Measurements from ENCODE around the gene CUTC. TPM values are rescaled to one million over a fixed set of nuclear protein-coding genes. Genes with fewer than 3 reads are reported as not detected.

The CUTC gene
- total and polyA plus RNA-seq, 2 donors from 2014 or later: 16.5 to 19.1 TPM

- Histone ChIP-seq H3K27me3 (ENCODE audit: control insufficient read depth, insufficient read depth, low read length) (no peaks in the 10 kb centered on the region), H3K27ac (ENCODE audit: low read depth in 2 of 2, low read length in 2 of 2) (no peak overlapping the region), H3K4me3 (ENCODE audit: low read length in 3 of 3) (no peak overlapping the region), H3K4me1 (ENCODE audit: control insufficient read depth in 2 of 3, insufficient read depth in 2 of 3, low read depth in 1 of 3, low read length in 3 of 3) (peaks cover 0 to 15% (median 5%) of the 10 kb centered on the region in 3 donors), H3K36me3 (ENCODE audit: control insufficient read depth in 2 of 3, insufficient read depth in 3 of 3, low read length in 3 of 3) (no peaks in the 10 kb centered on the region), H3K9me3 (ENCODE audit: control insufficient read depth in 2 of 3, insufficient read depth in 1 of 3, low read length in 3 of 3) (no peaks in the 10 kb centered on the region), H3K9ac (ENCODE audit: low read length in 3 of 3) (no peak overlapping the region)
- intact Hi-C loops (cut with DNase I): no loop called here
- TF ChIP-seq, protein P1, sequence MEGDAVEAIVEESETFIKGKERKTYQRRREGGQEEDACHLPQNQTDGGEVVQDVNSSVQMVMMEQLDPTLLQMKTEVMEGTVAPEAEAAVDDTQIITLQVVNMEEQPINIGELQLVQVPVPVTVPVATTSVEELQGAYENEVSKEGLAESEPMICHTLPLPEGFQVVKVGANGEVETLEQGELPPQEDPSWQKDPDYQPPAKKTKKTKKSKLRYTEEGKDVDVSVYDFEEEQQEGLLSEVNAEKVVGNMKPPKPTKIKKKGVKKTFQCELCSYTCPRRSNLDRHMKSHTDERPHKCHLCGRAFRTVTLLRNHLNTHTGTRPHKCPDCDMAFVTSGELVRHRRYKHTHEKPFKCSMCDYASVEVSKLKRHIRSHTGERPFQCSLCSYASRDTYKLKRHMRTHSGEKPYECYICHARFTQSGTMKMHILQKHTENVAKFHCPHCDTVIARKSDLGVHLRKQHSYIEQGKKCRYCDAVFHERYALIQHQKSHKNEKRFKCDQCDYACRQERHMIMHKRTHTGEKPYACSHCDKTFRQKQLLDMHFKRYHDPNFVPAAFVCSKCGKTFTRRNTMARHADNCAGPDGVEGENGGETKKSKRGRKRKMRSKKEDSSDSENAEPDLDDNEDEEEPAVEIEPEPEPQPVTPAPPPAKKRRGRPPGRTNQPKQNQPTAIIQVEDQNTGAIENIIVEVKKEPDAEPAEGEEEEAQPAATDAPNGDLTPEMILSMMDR (IDR thresholded peaks at IDR 0.05; ENCODE audit: borderline replicate concordance, extremely low read depth, insufficient read depth): no peak
- FAIRE-seq: no peak
- DNase-seq: peak in 1 of 5 donors; percentile 16
Observed at GRCh38 chr10:99781734-99782429, 49.8 kb downstream of the CUTC start.

DNA sequence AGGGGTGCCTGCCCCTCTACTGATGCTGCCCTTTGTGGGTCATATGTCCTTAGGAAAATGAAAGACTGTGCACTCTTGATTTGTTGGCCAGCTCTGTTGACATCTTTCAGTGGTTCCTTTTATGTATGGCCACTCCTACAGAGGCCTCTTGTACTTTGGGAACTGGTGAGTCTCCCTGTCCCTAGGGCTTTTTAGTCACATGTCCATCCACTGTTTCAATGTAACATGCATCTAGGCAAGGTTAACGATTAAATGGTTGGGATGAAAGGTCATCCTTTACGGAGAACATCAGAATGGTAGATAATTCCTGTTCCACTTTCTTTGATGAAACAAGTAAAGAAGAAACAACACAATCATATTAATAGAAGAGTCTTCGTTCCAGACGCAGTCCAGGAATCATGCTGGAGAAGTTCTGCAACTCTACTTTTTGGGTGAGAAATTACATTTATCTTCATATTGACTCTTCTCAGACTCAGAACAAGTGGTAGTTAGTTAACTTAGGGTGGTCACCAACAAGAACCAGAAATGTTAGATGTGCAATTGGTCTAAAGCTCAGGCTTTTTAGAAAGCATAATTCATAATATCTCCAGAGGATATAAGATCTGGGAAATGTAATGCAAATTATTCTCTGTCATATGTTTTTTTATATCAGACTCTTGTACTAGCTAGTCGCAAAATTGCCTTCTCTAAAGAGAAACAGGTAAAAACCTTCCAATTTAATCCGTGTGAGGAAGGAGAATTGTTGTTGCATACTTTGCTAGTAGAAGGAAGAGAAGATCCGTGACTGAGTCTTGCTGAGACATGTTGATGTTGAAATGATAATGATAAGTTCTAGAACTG lies 50.6 kb downstream of the CUTC start, which contains the start of gene ABCC2:
TSS of gene ABCC2 (plus strand) at position 194 of the 840 bp plus-strand sequence. CDS start at position 399, 205 bp downstream.
- no peaks in the 10 kb centered on the region for H3K27me3 ChIP-seq (ENCODE audit: control insufficient read depth, insufficient read depth, low read length)
- peak within 1 kb of the TSS; percentile 5 to 45 for H3K27ac ChIP-seq (ENCODE audit: low read depth in 2 of 2, low read length in 2 of 2)
- FAIRE-seq: no peak
- peak within 1 kb of the TSS; percentile 17 to 61 (median 60) for H3K4me3 ChIP-seq (ENCODE audit: low read length in 3 of 3)
- H3K9ac ChIP-seq (ENCODE audit: low read length in 3 of 3): peak within 1 kb of the TSS in 1 of 3 donors; percentile 36
- H3K36me3 ChIP-seq (ENCODE audit: control insufficient read depth in 2 of 3, insufficient read depth in 3 of 3, low read length in 3 of 3): no peaks in the 10 kb centered on the region
- intact Hi-C loops (cut with DNase I): no loop called here
- TF ChIP-seq, protein P1 (IDR thresholded peaks at IDR 0.05; ENCODE audit: borderline replicate concordance, extremely low read depth, insufficient read depth): no peak
- no peaks in the 10 kb centered on the region for H3K9me3 ChIP-seq (ENCODE audit: control insufficient read depth in 2 of 3, insufficient read depth in 1 of 3, low read length in 3 of 3)
- H3K4me1 ChIP-seq (ENCODE audit: control insufficient read depth in 2 of 3, insufficient read depth in 2 of 3, low read depth in 1 of 3, low read length in 3 of 3): peaks cover 0 to 15% (median 5%) of the 10 kb centered on the region in 3 donors
- DNase-seq: peak in 2 of 5 donors; percentile 15 to 45

DNA sequence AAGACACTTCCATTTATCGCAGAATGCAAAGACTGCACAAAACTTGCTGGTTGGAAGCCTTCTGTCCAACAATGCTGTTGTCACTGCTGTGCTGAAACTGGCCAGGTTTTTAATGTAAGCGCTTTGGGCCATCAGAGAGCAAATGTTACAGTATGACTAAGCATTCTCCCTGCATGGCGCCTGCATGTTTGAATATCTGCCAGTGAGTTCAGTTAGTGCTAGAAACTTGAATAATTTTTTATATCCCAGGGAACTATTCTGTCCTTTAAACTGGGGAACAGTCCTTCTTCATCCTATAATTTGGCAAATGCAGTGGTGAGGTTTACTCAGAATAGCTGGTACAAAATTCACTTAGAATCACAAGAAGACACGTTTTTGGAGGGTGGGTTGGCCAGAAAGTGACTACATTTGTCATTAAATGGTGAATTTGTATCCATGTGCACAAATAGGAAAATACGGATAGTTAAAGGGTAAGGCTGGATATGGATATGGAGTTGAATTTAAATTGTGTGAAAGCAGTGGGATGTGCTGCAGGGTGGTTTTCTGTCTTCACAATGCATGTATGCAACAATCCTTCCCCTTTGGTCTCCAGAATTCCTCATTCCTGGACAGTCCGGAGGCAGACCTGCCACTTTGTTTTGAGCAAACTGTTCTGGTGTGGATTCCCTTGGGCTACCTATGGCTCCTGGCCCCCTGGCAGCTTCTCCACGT lies 52.1 kb downstream of the CUTC start:
- Histone ChIP-seq H3K4me3 (ENCODE audit: low read length in 3 of 3) (peak overlapping the region in 2 of 3 donors; percentile 60 to 61), H3K9me3 (ENCODE audit: control insufficient read depth in 2 of 3, insufficient read depth in 1 of 3, low read length in 3 of 3) (no peaks in the 10 kb centered on the region), H3K9ac (ENCODE audit: low read length in 3 of 3) (no peak overlapping the region), H3K27me3 (ENCODE audit: control insufficient read depth, insufficient read depth, low read length) (no peaks in the 10 kb centered on the region), H3K27ac (ENCODE audit: low read depth in 2 of 2, low read length in 2 of 2) (peak overlapping the region in 1 of 2 donors; percentile 44), H3K36me3 (ENCODE audit: control insufficient read depth in 2 of 3, insufficient read depth in 3 of 3, low read length in 3 of 3) (no peaks in the 10 kb centered on the region), H3K4me1 (ENCODE audit: control insufficient read depth in 2 of 3, insufficient read depth in 2 of 3, low read depth in 1 of 3, low read length in 3 of 3) (peaks cover 0 to 16% (median 5%) of the 10 kb centered on the region in 3 donors)
- FAIRE-seq (no peak), DNase-seq (peak in 1 of 5 donors; percentile 32)
- intact Hi-C loops (cut with DNase I): no loop called here
- TF ChIP-seq, protein P1 (IDR thresholded peaks at IDR 0.05; ENCODE audit: borderline replicate concordance, extremely low read depth, insufficient read depth): no peak
